BLaER1 treated with 17β-estradiol and CSF1 and Interleukin-3, amounts not matched to agents 10 nM and 100 nM (cell line): Measurements from ENCODE around the gene C2orf49.

ENCODE experiments used
- H3K27ac ChIP-seq, 11 experiments: shearing (Covaris generic); formaldehyde crosslinking; 2 replicates each; pipeline ENCODE4 v1.8.1; 2022
- H3K27me3 ChIP-seq, 11 experiments: shearing (Covaris generic); formaldehyde crosslinking; 2 replicates each; pipeline ENCODE4 v1.8.1; 2022
- H3K36me3 ChIP-seq, 11 experiments: shearing (Covaris generic); formaldehyde crosslinking; 2 replicates each; pipeline ENCODE4 v1.8.1; 2022
- H3K4me1 ChIP-seq, 10 experiments: shearing (Covaris generic); formaldehyde crosslinking; 2 replicates each; pipeline ENCODE4 v1.8.1; 2022
- H3K4me2 ChIP-seq, 11 experiments: shearing (Covaris generic); formaldehyde crosslinking; 2 replicates each; pipeline ENCODE4 v1.8.1; 2022
- H3K4me3 ChIP-seq, 10 experiments: shearing (Covaris generic); formaldehyde crosslinking; 2 replicates each; pipeline ENCODE4 v1.8.1; 2022
- H3K9ac ChIP-seq, 11 experiments: shearing (Covaris generic); formaldehyde crosslinking; 2 replicates each; pipeline ENCODE4 v1.8.1; 2022
- H3K9me3 ChIP-seq, 11 experiments: shearing (Covaris generic); formaldehyde crosslinking; replicated peaks in 1 of 11; 2 replicates each; pipeline ENCODE4 v1.8.1; 2022
- H4K20me1 ChIP-seq, 11 experiments: shearing (Covaris generic); formaldehyde crosslinking; 2 replicates each; pipeline ENCODE4 v1.8.1; 2022
- Cebpa-rat ChIP-seq, 11 experiments: shearing (Covaris generic); IDR thresholded peaks; 2 replicates each; pipeline ENCODE4 v1.8.1; 2022

The C2orf49 gene

DNA sequence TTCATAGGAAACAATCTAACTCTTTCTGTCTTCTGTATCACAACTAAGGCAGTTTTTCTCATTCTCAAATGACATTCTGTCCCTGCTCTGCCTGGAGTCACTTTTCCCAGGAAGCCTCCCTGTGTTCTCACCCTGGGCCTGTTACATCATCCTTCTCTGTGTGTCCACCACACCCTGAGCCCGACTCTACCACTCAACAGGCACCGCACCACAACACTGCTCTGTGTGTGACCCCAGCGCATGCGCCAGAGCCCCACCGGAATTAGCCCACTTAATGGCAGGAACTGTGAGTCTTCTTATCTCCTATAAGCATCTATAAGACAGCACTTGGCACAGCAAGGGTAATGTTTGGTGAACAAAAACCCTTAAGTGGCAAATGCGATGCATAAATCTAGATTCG lies 40.1 kb upstream of the C2orf49 start:
- Histone ChIP-seq H3K36me3 (peaks cover 66 to 97% (median 86%) of the 10 kb centered on the region in 11 experiments), H3K9me3 (no peaks in the 10 kb centered on the region), H3K27ac (no peak overlapping the region), H3K27me3 (no peaks in the 10 kb centered on the region), H3K9ac (no peak overlapping the region), H4K20me1 (peaks cover 3 to 62% (median 31%) of the 10 kb centered on the region in 11 experiments; a peak in 18 of 22 replicates), H3K4me3 (no peak overlapping the region), H3K4me1 (no peaks in the 10 kb centered on the region), H3K4me2 (no peak overlapping the region)
- no peak for TF ChIP-seq Cebpa-rat (IDR thresholded peaks at IDR 0.05)

DNA sequence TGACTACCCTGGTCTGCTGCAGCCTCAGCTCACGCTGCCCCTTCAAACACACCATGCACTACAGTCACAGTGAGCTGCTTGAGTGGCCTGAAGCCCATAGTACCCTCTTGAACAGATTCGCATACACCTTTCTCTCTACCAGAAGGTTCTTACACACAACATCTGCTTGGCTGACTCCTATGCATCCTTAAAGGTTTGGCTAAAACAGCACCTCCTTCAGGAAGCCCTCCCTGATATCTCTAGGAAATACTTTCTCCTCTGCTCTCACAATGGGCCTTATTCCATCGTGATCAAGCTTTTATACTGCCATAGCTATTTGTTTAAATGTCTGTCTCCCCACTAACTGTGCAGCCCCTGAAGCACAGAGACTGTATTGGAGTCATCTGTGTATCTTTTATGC lies 39.3 kb upstream of the C2orf49 start:
- no peak overlapping the region for H3K4me2 ChIP-seq
- H3K9me3 ChIP-seq: no peaks in the 10 kb centered on the region
- no peak overlapping the region for H3K27ac ChIP-seq
- no peaks in the 10 kb centered on the region for H3K27me3 ChIP-seq
- H3K4me1 ChIP-seq: peaks cover 0 to 3% (median 0%) of the 10 kb centered on the region in 10 experiments; a peak in 3 of 20 replicates
- TF ChIP-seq Cebpa-rat (IDR thresholded peaks at IDR 0.05): no peak
- H3K4me3 ChIP-seq: no peak overlapping the region
- no peak overlapping the region for H3K9ac ChIP-seq
- H4K20me1 ChIP-seq: peaks cover 6 to 70% (median 36%) of the 10 kb centered on the region in 11 experiments; a peak in 18 of 22 replicates
- peaks cover 59 to 97% (median 80%) of the 10 kb centered on the region in 11 experiments for H3K36me3 ChIP-seq

DNA sequence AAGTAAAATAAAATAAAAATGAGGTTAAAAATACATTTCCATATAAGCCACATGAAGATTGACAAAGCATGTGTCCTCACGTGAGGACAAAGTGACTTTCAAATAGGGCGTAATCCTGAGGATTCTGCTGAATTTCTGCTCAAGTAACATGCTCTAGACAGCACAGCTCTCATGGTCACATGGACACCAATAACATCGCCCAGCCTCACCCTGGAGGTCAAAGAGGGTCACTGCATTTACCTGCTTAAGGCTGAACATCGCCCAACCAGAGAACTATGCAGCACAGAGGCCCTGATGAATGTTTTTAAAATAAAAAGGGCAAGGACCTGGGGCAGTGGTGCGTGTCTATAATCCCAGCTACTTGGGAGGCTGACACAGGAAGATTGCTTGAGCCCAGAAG lies 38.0 kb upstream of the C2orf49 start:
- Histone ChIP-seq H3K27ac (no peak overlapping the region), H3K27me3 (no peaks in the 10 kb centered on the region), H3K4me2 (no peak overlapping the region), H3K9me3 (no peaks in the 10 kb centered on the region), H3K9ac (no peak overlapping the region), H3K36me3 (peaks cover 47 to 93% (median 71%) of the 10 kb centered on the region in 11 experiments), H3K4me1 (peaks cover 0 to 12% (median 6%) of the 10 kb centered on the region in 10 experiments; a peak in 6 of 20 replicates), H4K20me1 (peaks cover 8 to 76% (median 46%) of the 10 kb centered on the region in 11 experiments; a peak in 19 of 22 replicates), H3K4me3 (no peak overlapping the region)
- TF ChIP-seq Cebpa-rat (IDR thresholded peaks at IDR 0.05): no peak

DNA sequence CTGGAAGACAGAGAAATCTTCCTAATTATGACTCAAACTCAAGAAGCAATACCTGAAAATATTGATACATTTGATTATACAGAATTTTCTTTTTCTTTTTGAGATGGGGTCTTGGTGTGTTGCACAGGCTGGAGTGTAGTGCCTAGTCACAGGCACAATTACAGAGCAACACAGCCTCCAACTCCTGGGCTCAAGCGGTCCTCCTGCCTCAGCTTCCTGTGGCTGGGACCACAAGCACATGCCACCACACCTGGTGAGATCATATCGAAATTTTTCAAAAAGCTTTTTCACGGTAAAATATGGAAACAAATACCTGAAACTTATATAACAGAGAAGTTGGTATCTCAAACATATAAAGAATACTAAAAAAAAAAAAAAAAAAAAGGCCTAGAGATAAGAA lies 35.7 kb upstream of the C2orf49 start:
- no peak overlapping the region for H3K4me3 ChIP-seq
- H3K36me3 ChIP-seq: peaks cover 42 to 93% (median 68%) of the 10 kb centered on the region in 11 experiments
- H3K27me3 ChIP-seq: no peaks in the 10 kb centered on the region
- H3K27ac ChIP-seq: no peak overlapping the region
- H3K4me1 ChIP-seq: peaks cover 0 to 12% (median 6%) of the 10 kb centered on the region in 10 experiments; a peak in 6 of 20 replicates
- TF ChIP-seq Cebpa-rat (IDR thresholded peaks at IDR 0.05): no peak
- peaks cover 11 to 87% (median 53%) of the 10 kb centered on the region in 11 experiments; a peak in 19 of 22 replicates for H4K20me1 ChIP-seq
- no peak overlapping the region for H3K9ac ChIP-seq
- no peaks in the 10 kb centered on the region for H3K9me3 ChIP-seq
- H3K4me2 ChIP-seq: no peak overlapping the region

DNA sequence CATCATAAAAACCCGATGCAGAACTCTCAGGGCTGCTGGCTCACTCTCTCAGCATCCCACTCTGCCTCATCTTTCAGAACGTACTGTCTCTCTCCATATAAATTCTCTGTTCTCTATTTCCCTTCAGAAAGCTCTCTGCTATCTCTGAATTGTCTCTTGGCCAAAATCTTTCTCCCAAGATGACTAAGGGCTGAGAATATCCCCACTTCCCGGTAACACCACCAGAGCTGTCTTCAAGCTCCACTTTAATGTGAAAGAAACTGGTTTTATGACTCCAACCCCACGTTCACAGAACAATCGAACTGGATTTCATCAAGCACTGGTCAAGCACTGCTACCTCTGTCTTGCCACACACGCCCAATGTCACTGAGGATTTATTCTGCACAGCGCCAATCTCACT lies 30.2 kb upstream of the C2orf49 start:
- Histone ChIP-seq H3K4me1 (peaks cover 0 to 29% (median 22%) of the 10 kb centered on the region in 10 experiments; a peak in 15 of 20 replicates), H3K27me3 (no peaks in the 10 kb centered on the region), H3K9me3 (no peaks in the 10 kb centered on the region), H3K4me3 (no peak overlapping the region), H3K27ac (no peak overlapping the region), H3K4me2 (no peak overlapping the region), H3K9ac (no peak overlapping the region), H4K20me1 (peaks cover 40 to 98% (median 75%) of the 10 kb centered on the region in 11 experiments; a peak in 21 of 22 replicates), H3K36me3 (peaks cover 32 to 68% (median 53%) of the 10 kb centered on the region in 11 experiments)
- TF ChIP-seq Cebpa-rat (IDR thresholded peaks at IDR 0.05): no peak

DNA sequence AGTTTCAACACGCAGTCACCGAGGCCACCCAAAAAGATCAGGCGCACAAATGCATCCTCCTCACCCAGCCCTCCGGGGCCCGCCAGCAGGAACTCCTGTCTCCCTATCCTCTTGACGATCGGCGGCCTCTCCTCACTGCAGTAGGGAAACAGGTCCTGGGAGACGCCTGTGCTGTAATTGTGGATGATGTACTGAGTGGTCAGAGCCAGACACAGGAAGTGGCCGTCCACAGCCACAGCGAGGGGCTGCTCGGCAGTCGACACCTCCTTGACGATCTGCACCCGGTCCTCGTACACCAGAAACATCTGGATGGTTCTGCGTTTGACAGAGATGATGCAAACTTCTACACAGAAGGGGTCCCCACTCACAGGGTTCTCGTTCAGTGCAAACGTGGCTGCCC lies 29.8 kb upstream of the C2orf49 start:
- H3K36me3 ChIP-seq: peaks cover 32 to 64% (median 51%) of the 10 kb centered on the region in 11 experiments
- H3K27ac ChIP-seq: no peak overlapping the region
- H3K27me3 ChIP-seq: no peaks in the 10 kb centered on the region
- H3K4me1 ChIP-seq: peaks cover 0 to 29% (median 22%) of the 10 kb centered on the region in 10 experiments; a peak in 15 of 20 replicates
- H3K4me3 ChIP-seq: no peak overlapping the region
- no peak overlapping the region for H3K4me2 ChIP-seq
- no peak for TF ChIP-seq Cebpa-rat (IDR thresholded peaks at IDR 0.05)
- no peak overlapping the region for H3K9ac ChIP-seq
- H4K20me1 ChIP-seq: peaks cover 40 to 98% (median 76%) of the 10 kb centered on the region in 11 experiments; a peak in 21 of 22 replicates
- no peaks in the 10 kb centered on the region for H3K9me3 ChIP-seq

DNA sequence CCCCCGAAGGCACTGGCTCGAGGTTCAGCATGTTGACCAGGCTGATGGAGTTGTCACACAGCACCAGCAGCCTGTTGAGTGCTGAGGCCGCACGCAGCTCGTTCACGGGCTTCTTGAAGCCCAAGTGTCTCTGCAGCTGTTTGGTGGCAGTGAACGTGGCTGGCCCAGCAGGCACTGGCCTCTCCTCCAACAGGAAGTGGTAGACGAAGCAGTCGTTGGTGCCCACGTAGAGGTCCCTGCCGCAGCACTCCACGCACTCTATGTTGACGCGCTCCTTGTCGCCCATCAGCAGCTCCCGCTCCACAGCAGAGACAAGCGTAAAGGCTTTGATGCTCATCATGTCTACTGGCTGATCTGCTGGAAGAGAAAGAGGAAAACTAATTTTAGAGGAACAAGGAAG lies 29.4 kb upstream of the C2orf49 start:
- no peak for TF ChIP-seq Cebpa-rat (IDR thresholded peaks at IDR 0.05)
- H3K9me3 ChIP-seq: no peaks in the 10 kb centered on the region
- peaks cover 39 to 98% (median 77%) of the 10 kb centered on the region in 11 experiments; a peak in 21 of 22 replicates for H4K20me1 ChIP-seq
- peaks cover 0 to 28% (median 24%) of the 10 kb centered on the region in 10 experiments; a peak in 15 of 20 replicates for H3K4me1 ChIP-seq
- H3K4me3 ChIP-seq: no peak overlapping the region
- no peak overlapping the region for H3K9ac ChIP-seq
- no peak overlapping the region for H3K27ac ChIP-seq
- H3K36me3 ChIP-seq: peaks cover 32 to 63% (median 49%) of the 10 kb centered on the region in 11 experiments
- no peak overlapping the region for H3K4me2 ChIP-seq
- no peaks in the 10 kb centered on the region for H3K27me3 ChIP-seq

DNA sequence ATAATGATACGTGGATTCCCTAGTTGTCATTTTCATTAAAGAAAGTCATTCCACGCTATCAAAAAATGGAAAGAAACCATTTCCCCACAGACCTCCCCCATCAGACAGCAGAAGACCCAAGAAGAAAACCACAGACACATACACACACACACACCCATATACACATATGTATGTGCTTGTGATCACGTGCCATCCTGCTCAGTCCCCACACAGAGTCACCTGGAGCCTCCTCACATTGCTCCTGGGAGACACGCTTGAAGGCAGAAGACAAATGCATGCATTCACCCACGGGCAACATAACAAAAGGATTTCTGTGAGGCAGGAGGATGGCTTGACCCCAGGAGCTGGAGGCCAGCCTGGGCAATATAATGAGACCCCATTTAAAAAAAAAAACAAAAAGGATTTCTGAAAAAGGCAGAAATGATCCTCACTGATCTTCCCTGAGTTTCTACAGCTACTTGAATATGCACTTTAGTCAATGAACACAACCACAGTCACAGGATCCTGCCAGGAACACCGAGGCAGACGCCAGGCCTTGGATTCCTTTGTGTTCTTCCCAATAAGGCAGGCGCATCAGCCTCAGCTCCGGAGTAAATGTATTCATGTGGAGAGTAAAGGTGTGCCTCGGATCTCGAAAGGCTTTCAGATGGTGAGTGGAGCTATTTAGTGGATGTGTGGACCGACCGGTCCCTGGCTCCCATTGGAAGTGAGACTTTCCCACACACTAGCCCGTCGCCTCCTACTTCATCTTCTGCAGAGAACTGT lies 28.8 kb upstream of the C2orf49 start:
- no peaks in the 10 kb centered on the region for H3K27me3 ChIP-seq
- H3K4me3 ChIP-seq: no peak overlapping the region
- peaks cover 32 to 57% (median 46%) of the 10 kb centered on the region in 11 experiments for H3K36me3 ChIP-seq
- H4K20me1 ChIP-seq: peaks cover 40 to 98% (median 77%) of the 10 kb centered on the region in 11 experiments; a peak in 21 of 22 replicates
- peak overlapping the region in 4 of 11 experiments; percentile 4 to 74 (median 36); a peak in 9 of 22 replicates for H3K4me2 ChIP-seq
- no peak overlapping the region; a peak in 1 of 22 replicates for H3K9ac ChIP-seq
- no peaks in the 10 kb centered on the region for H3K9me3 ChIP-seq
- no peak for TF ChIP-seq Cebpa-rat (IDR thresholded peaks at IDR 0.05)
- H3K4me1 ChIP-seq: peaks cover 0 to 31% (median 19%) of the 10 kb centered on the region in 10 experiments; a peak in 15 of 20 replicates
- H3K27ac ChIP-seq: peak overlapping the region in 1 of 11 experiments; percentile 4; a peak in 1 of 22 replicates

DNA sequence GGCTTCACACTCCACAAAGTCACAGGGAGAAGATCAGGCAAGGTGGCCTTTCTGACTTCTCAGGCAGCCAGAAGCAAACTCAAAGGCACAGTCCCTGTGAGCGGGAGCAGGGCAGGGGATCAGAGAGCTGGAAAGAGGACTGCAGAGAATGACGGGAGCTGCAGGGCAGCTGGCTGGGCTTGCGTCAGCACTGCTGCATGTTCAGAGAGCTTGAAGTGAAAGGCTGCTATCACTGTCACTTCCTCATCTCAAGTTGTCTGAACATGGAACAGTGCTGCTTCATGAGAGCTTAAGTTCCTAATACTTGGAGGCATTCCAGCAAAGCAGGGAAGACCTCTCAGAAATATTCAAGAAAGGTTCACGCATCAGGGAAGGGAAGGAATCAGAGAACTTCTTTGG lies 28.2 kb upstream of the C2orf49 start:
- peaks cover 0 to 37% (median 17%) of the 10 kb centered on the region in 10 experiments; a peak in 14 of 20 replicates for H3K4me1 ChIP-seq
- peaks cover 32 to 56% (median 45%) of the 10 kb centered on the region in 11 experiments for H3K36me3 ChIP-seq
- H3K9ac ChIP-seq: no peak overlapping the region; a peak in 1 of 22 replicates
- no peaks in the 10 kb centered on the region for H3K27me3 ChIP-seq
- H3K27ac ChIP-seq: peak overlapping the region in 1 of 11 experiments; percentile 4; a peak in 1 of 22 replicates
- H3K4me2 ChIP-seq: peak overlapping the region in 5 of 11 experiments; percentile 4 to 74 (median 31); a peak in 9 of 22 replicates
- no peak for TF ChIP-seq Cebpa-rat (IDR thresholded peaks at IDR 0.05)
- H3K4me3 ChIP-seq: no peak overlapping the region
- H3K9me3 ChIP-seq: no peaks in the 10 kb centered on the region
- peaks cover 40 to 97% (median 71%) of the 10 kb centered on the region in 11 experiments; a peak in 21 of 22 replicates for H4K20me1 ChIP-seq
